GM21381 (cell line): ENCODE measurements around the gene SIT1.
"Not testable (repeated sequence)": the region's sequence is repeated elsewhere in the genome, so short reads cannot be mapped to it uniquely, and the experiment has no call there.

Experiments
- ATAC-seq: cut with Tn5 transposase; IDR thresholded peaks from one replicate; pipeline ENCODE4 v1.9.1; 2021; ENCODE audit warnings: mild to moderate bottlenecking, moderate library complexity; ENCODE audit not compliant: unreplicated experiment

The SIT1 gene

DNA sequence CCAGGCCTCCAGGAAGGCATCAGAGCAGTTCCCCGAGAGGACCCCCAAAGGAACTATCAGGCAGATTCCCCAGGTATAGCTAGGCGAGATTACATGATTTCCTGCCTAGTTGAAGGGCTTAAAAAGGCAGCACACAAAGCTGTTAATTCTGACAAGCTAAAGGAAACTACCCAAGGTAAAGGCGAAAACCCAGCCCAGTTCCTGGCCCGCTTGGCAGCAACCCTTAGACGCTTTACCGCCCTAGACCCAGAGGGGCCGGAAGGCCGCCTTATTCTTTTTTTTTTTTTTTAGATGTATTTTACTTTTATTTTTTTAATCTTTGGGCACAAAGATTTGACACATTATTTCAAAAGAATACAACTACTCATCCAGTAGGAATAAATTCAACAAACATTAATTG, 12.0 kb downstream of the SIT1 start:
- ATAC-seq = not testable (repeated sequence)

DNA sequence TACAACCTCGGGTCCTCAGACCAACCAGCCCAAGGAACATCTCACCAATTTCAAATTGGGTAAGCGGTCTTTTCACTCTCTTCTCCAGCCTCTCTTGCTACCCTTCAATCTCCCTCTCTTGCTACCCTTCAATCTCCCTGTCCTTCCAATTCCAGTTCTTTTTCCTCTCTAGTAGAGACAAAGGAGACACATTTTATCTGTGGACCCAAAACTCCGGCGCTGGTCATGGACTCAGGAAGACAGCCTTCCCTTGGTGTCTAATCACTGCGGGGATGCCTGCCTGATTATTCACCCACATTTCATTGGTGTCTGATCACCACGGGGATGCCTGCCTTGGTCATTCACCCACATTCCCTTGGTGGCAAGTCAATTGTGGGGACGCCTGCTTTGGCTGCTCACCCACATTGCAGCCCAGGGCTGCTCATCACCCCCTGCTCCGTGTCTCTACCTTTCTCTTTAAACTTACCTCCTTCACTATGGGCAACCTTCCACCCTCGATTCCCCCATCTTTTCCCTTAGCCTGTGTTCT, 13.2 kb downstream of the SIT1 start:
- not testable (repeated sequence) for ATAC-seq

DNA sequence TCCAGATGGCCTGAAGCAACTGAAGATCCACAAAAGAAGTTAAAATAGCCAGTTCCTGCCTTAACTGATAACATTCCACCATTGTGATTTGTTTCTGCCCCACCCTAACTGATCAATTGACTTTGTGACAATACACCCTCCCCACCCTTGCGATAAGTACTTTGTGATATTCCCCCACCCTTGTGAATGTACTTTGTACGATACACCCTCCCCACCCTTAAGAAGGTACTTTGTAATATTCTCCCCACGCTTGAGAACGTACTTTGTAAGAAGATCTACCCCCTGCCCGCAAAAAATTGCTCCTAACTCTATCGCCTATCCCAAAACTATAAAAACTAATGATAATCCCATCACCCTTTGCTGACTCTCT, 13.9 kb downstream of the SIT1 start:
- not testable (repeated sequence) for ATAC-seq

DNA sequence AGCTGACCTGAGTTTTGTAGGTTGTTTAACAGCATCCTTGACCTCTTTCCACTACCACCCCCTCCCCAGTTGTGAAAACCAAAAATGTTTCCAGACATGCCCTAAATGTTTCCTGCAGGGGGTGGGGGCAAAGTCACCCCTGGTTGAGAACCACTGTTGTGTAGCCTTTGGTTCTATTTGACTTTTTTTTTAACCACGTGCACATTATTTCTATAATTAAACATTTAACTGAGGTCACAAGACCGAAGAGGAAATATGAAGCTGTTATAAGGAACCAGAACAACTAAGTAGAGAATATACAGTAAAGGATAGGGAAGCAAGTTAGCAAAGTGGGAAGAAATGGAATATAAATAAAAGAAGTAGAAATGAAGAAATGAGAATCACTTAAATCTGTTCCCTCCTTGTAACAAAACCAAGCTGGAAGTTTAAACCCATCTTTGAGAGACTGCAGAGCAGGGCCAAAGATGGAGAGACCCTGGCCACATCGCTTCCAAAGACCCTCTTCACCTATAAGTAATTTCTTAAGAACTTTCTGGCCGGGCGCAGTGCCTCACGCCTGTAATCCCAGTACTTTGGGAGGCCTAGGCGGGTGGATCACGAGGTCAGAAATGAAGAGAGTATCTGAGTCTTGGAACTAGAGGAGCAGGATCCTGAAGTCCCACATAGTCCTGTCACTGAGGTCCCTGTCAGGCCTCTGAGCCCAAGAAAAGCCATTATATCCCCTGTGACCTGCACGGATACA, 14.4 kb downstream of the SIT1 start:
- no peak for ATAC-seq

DNA sequence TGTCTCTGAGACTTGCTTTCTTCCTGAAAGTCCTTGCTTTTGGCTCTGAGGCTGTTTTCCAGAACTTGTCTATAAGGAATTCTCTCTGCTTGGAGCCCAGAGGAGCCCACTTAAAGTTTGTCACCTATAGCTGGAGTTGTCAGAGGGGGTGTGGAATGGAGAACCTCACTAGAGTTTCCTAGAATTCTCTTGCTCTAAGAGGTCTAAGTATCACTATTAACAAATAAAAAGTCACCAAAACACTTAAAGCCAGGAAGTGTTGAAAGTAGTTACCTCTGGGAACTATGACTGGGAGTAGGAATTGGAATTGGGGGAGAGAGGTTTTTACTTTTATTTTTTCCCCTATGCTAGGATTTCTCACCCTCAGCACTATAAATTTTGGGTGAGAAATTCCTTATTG, 15.0 kb downstream of the SIT1 start:
- no peak for ATAC-seq

DNA sequence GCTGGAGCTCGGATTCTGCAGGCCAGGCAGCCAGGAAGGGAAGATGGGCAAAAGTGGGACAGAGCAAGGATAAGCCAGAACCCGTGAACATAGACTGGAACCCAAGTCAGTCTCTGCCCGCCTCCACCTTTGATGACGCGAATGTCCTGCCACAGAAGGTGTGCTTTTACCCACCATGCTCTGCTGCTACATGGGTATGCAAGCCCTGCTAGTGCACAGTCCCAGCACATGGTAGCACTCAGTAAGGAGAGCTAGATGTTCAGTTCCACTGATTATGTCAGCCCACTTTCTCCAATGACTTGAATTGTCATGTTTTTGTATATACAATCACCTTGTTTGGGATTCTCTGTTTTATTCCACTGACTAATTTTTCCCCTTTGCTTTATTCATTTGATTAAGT, 21.1 kb downstream of the SIT1 start:
- no peak for ATAC-seq

DNA sequence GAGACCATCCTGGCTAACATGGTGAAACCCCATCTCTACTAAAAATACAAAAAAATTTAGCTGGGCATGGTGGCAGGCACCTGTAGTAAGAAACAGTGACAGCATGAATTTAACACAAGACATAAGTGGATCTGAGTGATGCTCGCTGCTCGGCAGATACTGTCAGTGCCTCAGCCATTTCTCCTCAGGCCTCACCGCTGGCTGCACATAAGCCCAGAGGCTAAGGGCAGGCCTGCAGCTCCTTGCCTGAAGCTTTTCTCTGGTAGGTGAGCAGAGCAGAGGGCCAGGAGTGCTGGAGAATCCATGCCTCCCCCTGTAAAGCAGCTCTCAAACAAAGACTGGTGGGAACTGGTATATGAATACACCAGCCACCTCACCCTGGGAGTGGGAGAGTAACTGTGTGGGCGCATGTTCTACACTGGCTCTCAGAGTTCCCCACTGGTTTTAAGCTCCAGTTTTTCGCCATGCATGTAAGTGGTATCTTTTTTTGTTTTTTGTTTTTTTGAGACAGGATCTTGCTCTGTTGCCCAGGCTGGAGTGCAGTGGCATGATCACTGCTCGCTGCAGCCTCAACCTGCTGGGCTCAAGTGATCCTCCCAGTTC, 22.2 kb downstream of the SIT1 start:
- no peak for ATAC-seq

DNA sequence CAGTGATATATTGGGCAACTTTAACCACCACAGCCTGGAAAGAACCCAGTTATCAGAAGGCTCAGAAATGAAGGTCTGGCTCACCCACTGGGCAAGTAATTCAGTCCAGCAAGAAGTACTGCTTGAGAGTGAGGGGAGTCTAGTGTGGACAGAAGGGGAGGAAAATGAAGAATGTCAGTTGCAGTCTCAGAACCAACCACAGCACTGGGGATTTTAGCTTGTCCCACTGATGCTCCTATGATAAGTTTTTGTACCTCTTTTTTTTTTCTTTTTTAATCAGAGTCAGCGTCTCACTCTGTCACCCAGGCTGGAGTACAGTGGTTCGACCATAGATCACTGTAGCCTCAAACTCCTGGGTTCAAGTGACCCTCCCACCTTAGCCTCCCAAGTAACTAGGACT, 23.2 kb downstream of the SIT1 start:
- no peak for ATAC-seq

DNA sequence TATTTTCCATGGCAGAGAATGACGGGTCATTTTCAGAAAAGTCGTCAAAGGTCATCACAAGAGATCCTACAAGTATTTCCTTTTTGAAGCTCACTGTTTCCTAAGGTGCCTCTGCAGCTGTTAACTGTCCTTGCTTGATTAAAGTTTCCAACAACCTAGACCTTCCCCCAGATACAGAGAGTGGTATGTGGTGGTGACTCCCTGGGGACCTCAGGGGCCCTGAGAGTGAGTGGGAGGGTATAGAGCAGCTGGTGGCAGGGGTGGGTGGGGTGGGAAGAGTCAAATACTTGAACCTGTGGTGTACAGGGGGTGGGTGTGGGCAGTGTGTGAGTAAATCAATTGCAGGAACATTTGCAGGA, 31.0 kb downstream of the SIT1 start:
- ATAC-seq = peak; percentile 45

DNA sequence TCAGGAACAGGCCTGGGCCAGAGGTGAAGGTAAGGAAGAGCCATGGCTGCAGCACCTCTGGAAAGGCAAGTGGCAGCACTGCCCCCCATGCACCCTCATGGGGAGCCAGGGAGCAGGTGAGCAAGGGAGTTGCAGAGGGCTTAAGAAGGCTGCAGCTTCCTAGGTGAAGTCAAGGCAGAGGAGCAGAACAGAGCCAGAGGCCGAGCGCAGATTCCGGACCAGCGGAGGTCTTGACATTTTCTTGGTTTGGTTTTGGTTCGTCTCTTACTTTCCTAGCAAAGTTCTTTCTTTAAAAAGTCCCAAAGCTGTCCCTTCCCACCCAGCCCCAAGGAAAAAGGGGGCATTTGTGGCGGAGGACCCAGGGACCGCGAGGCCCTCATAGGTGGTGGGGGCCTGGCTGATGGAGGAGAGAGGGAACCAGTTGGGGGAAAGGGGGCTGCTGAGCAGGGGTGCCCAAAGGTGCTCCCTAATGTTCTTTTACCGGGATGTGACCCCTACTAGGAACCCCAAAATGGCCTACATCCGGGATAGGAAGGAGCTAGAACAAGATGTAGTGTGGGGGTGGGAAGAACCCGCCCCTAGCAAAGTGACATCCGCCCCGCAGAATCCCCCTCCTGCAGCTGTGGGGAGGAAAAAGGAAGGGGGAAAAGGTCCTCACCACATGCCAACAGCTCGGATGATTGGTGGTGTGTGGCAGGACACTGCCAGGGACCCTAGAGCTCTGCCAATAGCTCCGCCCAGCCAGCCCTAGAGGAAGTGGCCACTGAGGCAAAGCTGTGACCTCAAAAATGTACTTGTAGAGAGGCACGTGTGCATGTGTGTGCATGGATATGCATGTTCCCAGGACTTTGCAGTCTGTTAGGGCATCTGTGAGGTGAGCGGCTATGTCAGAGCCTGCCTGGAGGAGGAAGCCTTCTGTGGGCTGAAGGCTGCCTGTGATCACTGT, 31.6 kb downstream of the SIT1 start:
- ATAC-seq = peak; percentile 40

DNA sequence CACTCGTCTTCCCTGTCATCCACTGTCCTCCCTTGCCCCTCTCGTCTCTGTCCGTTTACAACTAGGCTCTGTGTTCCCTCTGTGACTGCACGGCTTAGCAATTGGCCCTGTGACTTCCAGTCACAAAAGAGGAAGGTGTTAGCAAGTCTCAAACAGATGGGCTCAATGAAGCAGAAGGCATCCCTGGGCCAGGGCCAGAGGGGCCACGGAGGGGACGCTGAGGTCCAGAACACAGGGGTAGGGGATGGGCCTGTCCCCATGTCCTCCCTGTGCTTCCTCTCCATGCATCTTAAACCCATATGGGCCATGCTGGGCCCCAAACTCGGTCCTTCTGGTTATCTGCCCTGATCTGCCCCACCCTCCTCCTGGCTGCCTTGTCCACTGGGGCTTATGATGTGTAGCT, 32.4 kb downstream of the SIT1 start, which contains the start of gene CD72:
Gene CD72, minus strand, starts transcription at position 89 of the 403 bp plus-strand sequence. CDS start 110 bp downstream, outside the sequence.
- ATAC-seq = no peak

DNA sequence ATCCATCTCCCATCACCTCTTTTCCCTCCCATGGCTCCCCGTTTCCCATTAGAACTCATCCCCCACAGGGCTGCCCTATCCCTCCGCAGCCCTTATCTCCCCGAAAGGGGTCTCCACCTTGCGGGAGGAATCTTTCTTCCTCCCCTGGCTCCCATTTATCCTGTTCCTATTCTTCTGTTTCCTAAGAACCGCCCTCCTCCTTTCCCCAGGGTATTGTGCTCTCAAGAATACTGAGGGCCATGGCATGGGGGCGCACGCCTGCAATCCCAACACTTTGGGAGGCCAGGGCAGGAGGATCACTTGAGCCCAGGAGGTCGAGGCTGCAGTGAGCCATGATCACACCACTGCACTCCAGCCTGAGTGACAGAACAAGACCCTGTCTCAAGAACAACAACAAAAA, 33.2 kb downstream of the SIT1 start:
- ATAC-seq = no peak

DNA sequence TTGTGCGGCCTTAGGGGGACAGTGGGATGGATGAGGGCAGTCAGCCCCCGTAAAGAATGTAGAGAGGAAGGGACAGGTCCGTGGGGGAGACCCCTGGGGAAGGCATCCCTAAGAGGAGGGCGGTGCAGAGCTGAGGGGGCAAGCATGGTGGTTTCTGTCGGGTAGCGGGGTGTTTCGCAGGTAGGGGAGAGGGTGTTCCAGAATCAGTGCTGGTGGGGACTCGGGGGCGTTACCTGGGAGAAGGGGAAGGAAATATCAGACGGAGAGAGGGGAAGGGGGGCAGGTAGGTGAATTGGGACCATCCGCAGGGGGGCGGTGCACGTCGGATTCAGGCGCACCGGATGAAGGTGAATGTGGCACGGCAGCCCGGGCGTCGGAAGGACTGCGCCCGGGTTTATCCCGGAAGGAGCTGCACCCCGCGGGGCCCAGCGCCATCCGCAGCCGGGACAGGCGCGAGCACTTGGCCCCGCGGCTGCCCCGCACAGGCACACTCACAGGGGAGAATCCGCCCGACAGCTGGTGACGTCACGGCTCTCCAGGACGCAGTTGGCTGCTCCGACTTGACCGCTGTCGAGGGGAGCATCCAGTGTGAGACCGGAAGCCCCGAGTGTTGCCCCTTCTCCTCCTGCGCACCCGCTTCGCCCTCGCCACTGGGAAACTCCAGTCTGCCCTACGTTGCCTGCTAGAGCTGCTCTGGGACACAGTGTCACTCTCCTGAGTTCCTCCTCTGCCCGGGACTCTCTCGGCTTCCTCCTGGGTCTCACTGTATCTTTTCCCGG, 33.9 kb downstream of the SIT1 start:
- peak; percentile 39 for ATAC-seq

DNA sequence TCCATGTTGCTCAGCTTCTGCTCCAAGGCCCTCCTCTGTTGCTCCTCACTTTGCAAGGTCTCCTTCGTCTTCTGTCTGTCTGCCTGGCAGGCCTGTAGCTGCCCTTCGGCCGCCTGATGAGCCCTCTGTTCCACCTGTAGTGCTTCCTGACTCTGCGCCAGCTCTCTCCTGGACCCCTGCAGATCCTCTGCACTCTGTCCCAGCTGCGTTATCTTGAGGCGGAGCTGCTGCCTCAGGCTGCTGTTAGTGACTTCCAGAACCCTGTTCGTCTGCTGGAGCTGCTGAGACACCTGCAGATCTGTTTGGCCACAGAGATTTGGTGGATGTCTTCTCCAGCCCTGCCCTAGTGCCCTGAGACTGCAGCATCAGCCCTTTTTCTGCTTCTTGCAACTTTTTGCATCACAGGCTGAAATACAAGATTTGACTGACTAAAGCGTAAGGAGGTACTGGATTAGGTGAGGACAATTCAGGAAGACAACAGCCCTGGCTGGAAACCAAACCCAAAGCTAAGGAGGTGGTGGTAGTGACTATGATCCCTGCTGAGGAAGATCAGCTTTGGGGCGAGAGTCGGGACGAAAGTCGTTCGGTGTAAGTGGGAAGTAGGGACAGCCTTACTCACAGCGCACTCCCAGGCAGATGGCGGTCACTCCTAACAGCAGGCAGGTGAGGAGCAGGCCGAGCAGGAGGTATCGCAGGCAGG, 34.6 kb downstream of the SIT1 start:
- no peak for ATAC-seq

DNA sequence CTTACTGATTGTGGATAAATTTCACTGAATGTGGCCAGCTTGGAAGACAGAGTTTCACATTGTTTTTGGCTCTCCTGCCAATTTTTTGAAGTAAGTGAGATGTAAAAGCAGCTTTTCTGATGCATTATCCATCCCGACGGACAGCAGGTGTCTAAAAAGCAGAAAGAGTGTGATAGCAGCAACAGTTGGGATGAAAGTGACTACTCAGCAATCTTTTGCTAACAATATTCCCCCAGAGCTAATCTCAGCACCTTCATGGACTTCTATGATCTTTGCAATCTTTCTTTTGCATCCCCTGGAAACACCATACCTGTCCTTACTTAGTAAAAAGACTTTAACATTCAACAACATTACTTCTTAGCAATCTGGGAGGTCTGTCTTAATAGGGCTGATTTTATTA, 37.9 kb downstream of the SIT1 start:
- no peak for ATAC-seq

DNA sequence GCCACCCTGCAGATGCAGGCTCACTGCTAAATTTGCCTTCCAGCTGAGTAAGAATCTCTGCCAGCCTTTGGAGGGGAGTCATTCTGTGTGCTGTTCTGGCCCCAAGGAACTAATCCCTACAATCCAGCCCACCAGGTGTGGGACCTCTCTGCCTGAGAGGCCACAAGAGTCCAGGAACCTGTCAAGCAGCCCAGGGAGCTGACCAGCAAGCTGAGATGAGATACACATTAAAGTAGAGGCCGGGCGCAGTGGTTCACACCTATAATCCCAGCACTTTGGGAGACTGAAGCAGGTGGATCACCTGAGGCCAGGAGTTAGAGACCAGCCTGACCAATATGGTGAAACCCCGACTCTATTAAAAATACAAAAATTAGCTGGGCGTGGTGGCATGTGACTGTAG, 38.7 kb downstream of the SIT1 start:
- not testable (repeated sequence) for ATAC-seq

DNA sequence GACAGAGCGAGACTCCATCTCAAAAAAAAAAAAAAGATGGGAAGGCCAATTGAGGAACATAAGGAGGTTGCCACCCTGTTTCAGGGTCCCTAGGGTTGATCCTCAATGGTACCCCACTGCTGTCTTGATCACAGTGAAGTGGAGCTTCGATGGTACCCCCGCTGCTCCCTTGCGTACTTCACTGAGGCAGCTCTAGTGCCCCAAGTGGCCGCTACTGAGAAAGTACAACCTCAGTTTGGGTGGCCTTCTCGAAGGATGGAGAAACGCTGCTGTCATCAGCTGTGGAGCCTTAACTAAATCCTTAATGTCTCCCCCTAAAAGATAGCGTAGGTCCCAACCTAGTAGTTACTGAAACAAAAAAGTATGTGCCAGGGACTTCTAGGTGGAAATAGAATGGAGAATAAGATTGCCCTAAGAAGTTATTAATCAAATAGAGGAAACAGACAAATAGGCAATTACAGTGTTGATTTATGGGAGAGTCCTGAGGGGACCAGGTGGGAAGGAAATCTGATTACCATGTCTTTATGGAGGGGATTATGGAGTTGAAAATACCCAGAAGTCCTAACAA, 39.4 kb downstream of the SIT1 start:
- no peak for ATAC-seq

DNA sequence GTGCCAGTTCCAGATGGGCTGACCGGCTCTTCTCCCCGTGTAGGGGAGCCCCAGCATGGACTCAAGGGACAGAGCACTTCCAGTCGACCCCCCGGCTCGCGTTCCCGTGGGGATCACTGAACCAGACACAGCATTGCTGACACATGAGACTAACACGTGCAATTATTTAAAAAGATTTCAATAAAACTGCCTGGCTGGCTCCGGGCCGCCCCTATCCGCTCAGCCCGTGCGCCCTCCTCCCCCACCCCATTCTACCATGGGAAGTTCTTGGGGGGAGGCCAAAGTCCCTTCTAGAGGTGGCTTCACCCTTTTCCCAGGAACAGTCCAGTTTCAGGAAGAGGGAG, 40.9 kb downstream of the SIT1 start:
- ATAC-seq = no peak

DNA sequence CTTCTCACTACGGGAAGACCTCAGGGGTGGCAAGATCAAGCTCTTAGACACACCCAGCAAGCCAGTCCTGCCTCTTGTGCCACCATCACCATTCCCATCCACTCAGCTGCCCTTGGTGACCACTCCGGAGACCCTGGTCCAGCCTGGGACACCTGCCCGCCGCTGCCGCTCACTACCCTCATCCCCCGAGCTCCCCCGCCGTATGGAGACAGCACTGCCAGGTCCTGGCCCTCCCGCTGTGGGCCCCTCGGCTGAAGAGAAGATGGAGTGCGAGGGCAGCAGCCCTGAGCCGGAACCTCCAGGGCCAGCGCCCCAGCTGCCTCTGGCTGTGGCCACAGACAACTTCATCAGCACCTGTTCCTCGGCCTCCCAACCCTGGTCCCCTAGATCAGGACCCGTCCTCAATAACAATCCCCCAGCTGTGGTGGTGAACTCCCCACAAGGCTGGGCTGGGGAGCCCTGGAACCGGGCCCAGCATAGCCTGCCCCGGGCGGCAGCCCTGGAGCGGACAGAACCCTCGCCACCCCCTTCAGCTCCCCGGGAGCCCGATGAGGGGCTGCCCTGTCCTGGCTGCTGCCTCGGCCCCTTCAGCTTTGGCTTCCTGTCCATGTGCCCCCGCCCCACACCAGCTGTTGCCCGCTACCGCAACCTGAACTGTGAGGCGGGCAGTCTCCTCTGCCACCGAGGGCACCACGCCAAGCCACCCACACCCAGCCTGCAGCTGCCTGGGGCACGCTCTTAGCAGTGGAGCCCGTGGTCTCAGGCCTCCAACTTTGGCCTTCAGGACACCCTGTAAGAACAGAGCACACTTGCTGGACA, 41.5 kb downstream of the SIT1 start:
- no peak for ATAC-seq
